Measurements from ENCODE around the gene C17orf107.

C17orf107 gene

DNA sequence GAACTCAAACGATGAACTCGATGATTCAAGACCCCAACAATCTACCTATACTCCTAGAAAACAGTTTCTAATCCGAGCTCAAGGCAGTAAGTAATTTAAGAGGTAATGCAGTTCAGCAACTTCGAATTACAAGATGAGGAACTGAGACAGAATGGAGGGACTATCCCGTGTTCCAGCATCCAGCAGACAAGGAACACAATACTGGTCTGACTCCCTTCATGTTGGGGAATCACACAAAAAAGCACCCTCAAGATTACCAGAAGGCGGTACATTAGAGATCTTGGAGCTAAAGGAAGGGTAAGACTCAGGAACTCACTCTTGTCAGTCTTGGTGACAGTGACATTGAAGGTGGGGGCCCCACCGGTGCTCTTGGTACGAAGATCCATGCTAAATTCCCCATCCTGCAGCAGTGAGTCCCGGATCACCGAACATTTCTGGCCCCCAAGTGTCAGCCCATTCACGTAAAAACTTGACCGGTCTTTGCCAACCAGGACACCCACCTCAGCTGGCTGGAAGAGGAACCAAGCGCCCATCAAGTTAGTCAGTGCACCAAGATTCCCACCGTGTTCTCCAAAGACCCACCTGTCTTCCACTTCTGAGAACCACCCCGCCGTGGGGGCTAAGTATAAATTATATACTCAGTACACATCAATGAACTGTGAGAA is 47.1 kb downstream of the C17orf107 start:
- Histone ChIP-seq H3K4me1 (ENCODE audit: control insufficient read depth in 1 of 2, insufficient read depth in 1 of 2, low read depth in 1 of 2, low read length in 1 of 2) (peaks cover 79 to 91% of the 10 kb centered on the region in 2 experiments), H3K27ac (peak overlapping the region; percentile 96), H3K27me3 (no peaks in the 10 kb centered on the region), H3K9me3 (no peaks in the 10 kb centered on the region), H3K4me3 (ENCODE audit: low read depth in 1 of 2, low read length in 1 of 2) (peak overlapping the region; percentile 99), H3K36me3 (peaks cover 39% of the 10 kb centered on the region)
- no peak for TF ChIP-seq CTCF (IDR thresholded peaks at IDR 0.05)

GRCh38 chr17:4947010-4947410 is 47.7 kb downstream of the C17orf107 start:
- H3K36me3 ChIP-seq = peaks cover 38% of the 10 kb centered on the region
- TF ChIP-seq CTCF (IDR thresholded peaks at IDR 0.05) = no peak
- H3K27me3 ChIP-seq = no peaks in the 10 kb centered on the region
- H3K9me3 ChIP-seq = no peaks in the 10 kb centered on the region
- peak overlapping the region; percentile 99 for H3K4me3 ChIP-seq (ENCODE audit: low read depth in 1 of 2, low read length in 1 of 2)
- peaks cover 77 to 88% of the 10 kb centered on the region in 2 experiments for H3K4me1 ChIP-seq (ENCODE audit: control insufficient read depth in 1 of 2, insufficient read depth in 1 of 2, low read depth in 1 of 2, low read length in 1 of 2)
- H3K27ac ChIP-seq = peak overlapping the region; percentile 96

DNA sequence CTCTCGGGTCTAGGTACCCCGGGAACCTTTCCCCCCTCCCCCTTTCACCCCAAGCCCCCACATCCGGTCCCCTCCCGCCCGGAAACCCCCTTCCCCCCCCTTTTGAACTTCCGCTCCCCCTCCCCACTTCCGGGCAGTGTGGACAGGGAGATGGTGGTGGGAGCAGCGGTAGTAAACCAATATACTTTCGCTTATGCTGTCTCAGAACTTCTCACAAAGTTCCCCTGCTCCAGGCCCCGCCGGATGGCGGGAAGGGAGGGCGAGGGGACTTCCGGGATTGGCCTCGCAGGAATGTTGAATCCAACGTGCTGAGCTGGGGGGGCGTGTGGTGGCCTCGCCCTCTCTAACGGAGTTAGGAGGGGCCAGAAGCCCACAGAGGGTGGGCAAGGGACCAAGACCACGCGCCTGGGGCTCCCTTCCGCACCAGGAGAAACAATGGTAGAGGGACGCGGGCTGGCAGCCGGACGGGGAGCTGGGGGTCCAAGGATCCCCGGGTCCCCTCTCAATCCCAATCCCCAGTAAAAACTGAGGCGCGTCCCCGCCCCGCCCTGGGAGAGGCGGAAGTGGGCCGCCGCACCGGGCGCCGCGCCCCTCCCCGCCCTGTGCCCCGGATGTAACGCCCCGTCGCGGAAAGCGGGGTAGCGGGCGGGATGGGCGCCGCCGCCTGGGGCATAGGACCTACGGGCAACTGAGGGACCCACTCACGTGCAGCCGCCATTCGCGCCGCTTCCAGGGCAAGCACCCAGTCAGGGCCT is 48.3 kb downstream of the C17orf107 start:
- H3K4me1 ChIP-seq (ENCODE audit: control insufficient read depth in 1 of 2, insufficient read depth in 1 of 2, low read depth in 1 of 2, low read length in 1 of 2) = peaks cover 71 to 82% of the 10 kb centered on the region in 2 experiments
- peak overlapping the region; percentile 99 for H3K4me3 ChIP-seq (ENCODE audit: low read depth in 1 of 2, low read length in 1 of 2)
- peaks cover 32% of the 10 kb centered on the region for H3K36me3 ChIP-seq
- no peak for TF ChIP-seq CTCF (IDR thresholded peaks at IDR 0.05)
- no peaks in the 10 kb centered on the region for H3K9me3 ChIP-seq
- H3K27me3 ChIP-seq = no peaks in the 10 kb centered on the region
- H3K27ac ChIP-seq = peak overlapping the region; percentile 96

DNA sequence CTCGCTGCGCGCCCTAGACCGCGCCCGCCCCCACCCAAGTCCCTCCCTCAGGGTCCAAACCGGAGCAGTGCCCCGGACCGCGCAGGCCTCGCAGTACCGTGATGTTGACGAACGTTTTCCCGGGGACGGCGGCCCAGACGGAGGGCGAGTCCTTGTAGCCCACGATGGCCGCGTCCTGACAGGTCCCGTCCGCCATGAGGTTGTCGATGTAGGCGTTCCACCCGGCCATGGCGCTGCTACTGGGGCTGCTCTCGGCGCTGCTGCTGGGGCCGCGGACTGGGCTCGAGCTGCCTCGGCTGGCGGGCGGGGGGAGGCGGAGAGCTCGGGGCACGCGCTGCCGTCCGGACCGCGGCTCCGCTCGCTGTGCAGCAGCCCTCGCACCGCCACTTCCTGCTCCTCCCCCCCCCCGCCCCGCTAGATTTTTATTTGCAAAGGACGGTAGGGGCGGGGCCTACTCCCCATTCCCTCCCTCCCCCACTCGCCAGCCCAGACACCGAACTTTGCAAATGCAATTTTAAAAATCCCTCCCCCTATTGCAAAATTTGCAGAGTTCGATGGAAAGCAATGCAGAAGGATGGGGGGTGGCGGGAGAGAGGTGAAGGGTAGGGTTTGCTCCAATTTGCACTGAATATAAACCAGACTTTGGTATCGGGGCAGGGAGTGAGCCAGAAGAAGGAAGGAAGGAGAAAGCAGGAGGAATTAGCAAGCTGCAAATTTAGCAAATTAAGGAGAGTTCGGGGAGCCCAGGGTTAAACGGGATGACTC is 49.0 kb downstream of the C17orf107 start, which contains the start of gene PFN1:
Gene PFN1 (minus strand): TSS at position 365 of the 765 bp plus-strand sequence. CDS start 136 bp downstream, at position 229.
- Histone ChIP-seq H3K4me1 (ENCODE audit: control insufficient read depth in 1 of 2, insufficient read depth in 1 of 2, low read depth in 1 of 2, low read length in 1 of 2) (peaks cover 63 to 75% of the 10 kb centered on the region in 2 experiments), H3K27ac (peak within 1 kb of the TSS; percentile 96), H3K36me3 (peaks cover 24% of the 10 kb centered on the region), H3K27me3 (no peaks in the 10 kb centered on the region), H3K9me3 (no peaks in the 10 kb centered on the region), H3K4me3 (ENCODE audit: low read depth in 1 of 2, low read length in 1 of 2) (peak within 1 kb of the TSS; percentile 99)
- TF ChIP-seq CTCF (IDR thresholded peaks at IDR 0.05) = no peak

DNA sequence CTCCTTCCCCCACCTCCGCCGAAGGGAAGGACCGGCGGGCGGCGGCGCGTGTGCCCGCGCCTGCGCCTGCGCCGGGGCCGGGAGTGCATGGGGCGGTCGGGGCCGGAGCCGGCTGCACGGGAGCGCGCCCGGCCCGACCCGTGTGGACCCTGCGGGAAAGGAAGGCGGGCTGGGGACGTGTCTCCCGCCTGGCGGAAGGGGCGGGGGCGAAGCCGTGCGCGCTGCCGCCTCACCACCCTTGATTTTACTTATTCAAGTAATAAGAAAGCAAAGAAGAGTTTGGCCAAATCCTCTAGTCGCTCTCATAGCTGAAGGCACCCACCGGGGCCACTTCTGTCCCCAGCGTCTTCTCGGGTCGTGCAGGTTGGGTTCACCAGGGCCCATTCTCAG is 49.6 kb downstream of the C17orf107 start:
- Histone ChIP-seq H3K36me3 (peaks cover 21% of the 10 kb centered on the region), H3K27me3 (no peaks in the 10 kb centered on the region), H3K4me3 (ENCODE audit: low read depth in 1 of 2, low read length in 1 of 2) (peak overlapping the region; percentile 99), H3K27ac (peak overlapping the region; percentile 96), H3K9me3 (no peaks in the 10 kb centered on the region), H3K4me1 (ENCODE audit: control insufficient read depth in 1 of 2, insufficient read depth in 1 of 2, low read depth in 1 of 2, low read length in 1 of 2) (peaks cover 58 to 69% of the 10 kb centered on the region in 2 experiments)
- no peak for TF ChIP-seq CTCF (IDR thresholded peaks at IDR 0.05)
